GDM1 (cell line): ENCODE data around the gene SLC37A1.
"Not testable (repeated sequence)": the region's sequence is repeated elsewhere in the genome, so short reads cannot be mapped to it uniquely, and the experiment has no call there.

Experiments used
- DNase-seq: peaks from one replicate; lab custom pipeline; 2025; lab: John Stamatoyannopoulos, UW

The SLC37A1 gene

DNA sequence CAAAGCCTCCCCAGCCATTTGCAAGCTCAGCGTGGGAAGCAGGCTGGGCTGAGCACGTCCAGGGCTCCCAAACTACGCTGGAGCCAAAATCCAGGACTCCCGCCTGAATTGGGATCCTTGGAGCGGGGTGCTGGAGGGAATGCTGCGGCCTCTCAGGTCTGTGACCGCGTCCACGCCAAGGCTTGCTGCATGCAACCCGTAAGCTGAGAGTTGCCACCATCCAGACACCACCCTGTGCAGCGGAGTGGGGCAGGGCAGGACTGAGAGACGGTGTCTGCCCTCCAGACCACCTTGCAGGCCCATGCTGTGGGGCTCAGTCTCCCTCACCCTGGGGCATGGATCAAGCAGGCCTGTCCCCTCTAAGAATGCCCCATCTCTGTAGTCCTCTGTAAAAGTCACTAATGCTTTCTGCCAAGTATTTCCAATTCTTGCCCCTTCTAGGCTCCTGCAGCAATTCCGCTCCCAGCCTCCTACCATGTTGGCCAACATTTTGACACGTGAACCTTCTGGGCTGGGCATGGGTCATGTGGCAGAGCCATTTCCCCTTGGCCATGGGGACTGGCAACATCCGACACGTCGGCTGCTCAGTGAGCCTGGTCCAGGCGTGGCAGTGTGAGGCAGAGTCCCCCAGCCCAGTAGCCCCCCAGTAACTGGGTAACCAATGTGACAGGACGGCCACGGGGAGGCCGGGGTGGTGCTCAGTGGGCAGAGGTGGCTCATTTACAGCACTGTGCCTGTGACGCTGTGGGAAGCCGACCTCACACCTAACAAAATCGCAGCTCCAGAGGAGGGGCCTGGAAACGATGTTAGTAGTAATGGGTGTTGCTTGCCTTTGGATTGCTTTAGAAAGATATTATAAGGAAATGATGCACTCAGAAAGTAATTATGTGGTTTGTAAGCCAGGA lies 81.9 kb downstream of the SLC37A1 start:
- DNase-seq = no peak

DNA sequence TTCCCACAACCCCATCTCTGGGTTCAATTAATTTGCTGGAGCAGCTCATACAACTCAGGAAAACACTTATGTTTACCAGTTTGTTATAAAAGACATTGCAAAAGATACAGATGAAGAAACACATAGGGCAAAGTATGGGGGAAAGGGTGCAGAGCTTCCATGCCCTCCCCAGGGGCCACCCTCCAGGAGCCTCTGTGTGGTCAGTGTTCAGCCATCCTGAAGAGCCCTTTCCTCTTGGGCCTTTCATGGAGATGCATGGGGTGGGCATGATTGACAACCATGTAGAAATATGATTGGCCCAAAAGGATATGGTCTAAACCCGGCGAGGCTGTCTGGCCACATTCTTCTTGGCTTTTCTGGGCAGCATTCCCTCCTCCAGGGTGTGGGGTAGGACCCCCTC lies 83.0 kb downstream of the SLC37A1 start:
- DNase-seq = no peak

DNA sequence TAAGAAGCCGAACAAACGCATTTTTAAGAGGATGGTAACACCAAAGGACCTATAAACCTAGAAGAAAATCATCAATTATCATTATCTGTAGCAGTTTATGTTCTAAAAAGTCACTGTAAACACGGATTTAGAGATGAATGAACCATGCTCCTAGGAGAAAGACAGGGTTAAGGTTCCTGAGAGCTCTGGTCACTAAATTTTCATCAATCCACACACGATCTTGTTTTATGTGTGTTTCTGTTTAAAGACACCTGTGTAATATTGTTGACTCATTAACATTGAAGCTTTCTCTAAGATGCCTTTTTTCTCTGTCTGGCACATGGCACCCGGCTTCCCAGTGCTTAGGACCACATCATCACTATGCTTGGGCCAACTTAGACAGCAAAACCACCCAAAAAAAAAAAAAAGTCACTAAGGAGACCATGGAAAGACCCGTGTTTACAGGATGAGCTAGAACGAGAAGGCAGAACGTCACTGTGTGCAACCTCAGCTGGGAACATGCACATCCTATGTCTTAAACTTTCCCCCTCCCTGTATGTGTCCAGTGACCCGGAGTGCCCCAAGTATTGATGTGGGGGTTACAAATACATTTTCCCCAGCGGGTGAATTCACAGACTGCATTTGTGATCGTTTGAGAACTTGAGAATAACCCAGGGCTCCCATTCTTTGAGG lies 84.0 kb downstream of the SLC37A1 start:
- DNase-seq = no peak

DNA sequence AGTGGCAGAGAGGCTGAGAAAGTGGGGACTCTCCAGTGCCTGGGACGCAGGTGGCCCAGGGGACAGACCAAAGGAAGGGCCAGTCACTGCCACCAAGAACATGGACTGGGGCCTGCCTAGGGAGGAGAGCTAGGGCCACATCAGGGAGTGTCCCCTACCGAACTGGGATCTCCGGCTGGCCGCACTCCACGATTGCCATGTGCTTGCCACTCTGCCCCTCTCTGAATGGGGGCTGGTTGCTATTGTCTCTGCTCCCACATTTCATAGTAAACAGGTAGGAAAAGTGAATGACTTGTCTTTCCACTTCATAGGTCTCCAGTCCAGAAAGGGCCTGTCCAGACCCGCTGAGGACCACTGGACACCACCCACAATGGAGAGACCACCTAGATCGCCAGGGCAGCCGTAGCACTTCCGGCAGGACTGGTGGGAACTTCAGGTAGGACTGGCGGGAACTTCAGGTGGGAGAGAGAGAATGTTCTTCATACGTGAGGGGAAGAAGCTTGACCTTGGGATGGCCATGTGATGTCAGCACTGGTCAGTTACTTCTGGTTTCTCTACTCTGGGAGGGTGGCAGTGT lies 84.6 kb downstream of the SLC37A1 start:
- no peak for DNase-seq

DNA sequence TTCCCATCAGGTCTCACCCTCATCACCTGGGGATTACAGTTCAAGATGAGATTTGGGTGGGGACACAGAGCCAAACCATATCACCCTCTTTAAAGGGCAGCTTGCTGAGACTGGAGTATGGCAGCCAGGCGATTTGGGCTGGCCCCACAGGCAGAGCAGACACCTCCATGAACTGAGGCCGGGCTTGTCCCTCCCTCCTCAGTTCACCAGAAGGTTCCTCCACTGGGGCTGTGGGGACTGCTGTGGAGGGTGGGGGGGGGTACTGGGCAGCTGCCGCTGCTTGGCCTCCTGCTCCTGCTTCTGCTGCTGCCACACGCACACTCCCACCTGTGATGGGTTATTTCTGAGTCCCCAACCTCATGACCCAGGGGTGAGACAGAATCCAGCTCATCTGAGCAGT lies 85.8 kb downstream of the SLC37A1 start:
- DNase-seq = no peak

DNA sequence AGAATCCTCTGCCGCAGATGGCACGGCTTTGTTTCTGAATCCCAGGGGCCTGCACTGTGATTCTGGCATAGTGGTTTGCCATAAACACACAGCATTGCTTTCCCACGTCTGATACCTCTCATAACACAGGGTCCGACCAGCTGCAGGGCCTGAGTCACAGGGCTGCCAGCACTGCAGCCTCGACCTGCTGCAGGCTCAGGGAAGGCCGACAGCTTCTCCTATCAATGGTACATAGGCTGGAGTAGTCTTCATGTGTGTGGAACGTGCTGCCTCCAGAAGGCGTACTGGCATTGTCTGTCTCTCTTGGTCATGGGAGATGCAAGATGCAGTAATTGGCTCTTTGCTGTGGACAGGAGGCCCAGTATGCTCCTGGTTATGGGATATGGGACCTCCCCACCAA lies 86.3 kb downstream of the SLC37A1 start:
- no peak for DNase-seq

DNA sequence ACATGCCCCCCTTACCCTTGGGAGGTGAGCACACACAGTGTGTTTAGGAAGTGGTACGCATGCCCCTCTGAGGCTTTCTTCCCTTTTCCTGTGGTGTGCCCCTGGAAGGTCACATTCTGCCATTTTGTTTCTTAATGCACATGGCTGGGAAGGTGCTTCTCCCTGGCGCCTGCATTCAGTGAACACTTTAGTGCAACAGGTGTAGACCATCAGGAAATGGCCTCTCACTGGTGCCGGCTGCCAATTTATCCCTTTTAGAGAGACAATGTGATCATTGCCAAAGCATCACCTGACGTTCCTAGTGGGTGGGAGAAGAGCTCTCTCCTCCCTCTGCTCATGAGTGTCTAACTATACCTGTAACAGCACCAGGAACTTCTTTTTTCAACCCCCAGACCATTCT lies 88.0 kb downstream of the SLC37A1 start:
- no peak for DNase-seq

DNA sequence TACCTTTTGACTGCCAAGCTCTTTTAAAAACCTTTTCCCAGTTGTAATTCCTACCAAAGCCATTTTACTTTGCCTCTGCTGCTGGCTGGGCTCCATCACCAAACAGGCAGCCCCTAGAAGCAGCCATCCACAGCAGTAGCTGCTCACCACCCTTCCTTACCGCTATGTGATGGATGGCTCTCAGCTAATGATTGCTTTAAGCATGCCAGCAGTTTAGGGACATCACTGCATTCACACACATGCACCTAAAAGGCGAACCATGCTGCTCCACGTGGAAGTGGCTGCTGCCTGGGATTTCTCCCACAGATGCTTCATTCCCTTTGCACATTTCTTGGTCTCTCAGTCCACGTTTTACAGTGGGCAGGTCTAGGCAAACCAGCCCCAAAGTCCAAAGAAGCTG lies 93.5 kb downstream of the SLC37A1 start:
- DNase-seq = no peak

DNA sequence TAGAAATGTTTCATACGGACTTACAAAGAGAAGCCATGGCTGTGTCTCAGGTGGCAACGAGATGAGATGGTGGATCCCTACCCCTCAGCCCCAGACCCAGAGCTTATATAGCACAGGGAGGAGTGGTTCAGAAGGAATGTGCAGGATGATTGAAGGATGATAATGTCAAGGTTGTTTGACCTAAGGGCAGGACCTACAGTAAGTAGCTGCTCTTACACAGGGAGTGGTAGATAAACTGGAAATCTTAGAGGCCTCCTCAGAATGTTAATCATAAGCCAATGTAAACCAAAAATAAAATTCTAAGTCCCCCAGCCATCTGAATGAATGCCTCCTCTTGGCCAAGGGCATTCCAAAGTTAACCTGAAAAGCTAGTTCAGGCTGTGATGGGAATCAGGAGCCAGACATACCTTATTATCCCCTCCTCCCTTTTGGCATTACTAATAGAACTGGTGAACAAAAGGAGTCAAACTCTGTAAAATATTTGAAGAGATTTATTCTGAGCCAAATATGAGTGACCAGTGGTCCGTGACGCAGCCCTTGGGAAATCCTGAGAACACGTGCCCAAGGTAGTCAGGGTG lies 94.0 kb downstream of the SLC37A1 start:
- DNase-seq = no peak

DNA sequence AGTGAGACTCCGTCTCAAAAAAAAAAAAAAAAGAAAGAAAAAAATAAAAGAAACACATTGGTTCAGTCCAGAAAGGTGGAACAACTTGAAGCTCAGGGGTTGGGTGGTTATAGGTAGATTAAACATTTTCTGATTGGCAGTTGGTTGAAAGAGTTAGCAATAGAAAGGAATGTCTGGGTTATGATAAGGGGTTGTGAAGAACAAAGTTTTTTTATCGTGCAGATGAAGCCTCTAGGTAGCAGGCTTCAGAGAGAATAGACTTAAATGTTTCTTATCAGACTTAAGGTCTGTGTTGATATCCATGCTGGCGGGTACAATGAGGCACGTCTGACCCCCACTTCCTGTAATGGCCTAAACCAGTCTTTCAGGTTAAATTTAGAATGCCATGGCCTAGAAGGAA lies 94.8 kb downstream of the SLC37A1 start:
- no peak for DNase-seq

DNA sequence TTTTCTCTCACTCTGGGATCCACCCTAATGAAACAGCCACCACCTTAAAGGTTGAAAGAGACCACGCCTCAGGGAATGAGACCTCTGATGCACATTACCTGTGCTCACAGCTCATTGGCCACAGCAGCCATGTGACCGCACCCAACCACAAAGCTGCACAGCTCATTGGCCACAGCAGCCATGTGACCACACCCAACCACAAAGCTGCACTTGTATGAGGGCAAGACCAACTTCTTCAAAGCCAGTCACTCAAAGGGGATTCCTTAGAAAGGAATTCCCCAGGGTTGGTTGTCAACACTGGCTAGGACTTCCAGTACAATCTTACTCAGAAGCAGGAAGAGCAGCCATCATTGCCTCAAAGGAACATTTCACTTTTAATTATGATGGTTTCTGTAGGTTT lies 96.2 kb downstream of the SLC37A1 start:
- DNase-seq = no peak

DNA sequence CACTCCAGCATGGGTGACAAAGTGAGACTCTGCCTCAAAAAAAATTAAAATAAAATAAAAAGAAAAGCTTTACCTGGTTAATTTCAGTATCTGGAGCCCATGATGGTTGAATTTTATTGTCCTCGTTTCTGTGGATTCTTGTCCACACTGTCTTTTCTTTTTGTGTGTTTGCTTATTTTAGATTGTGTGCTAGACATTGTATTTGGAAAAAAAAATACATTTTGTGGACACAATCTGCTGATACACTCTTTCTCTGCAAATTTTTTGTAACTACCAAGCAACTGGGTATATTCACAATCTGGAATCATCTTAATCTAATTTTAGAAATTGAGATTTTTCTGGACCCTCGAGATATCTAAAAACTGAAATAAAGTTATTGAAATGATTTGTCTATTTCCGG lies 98.2 kb downstream of the SLC37A1 start:
- no peak for DNase-seq

DNA sequence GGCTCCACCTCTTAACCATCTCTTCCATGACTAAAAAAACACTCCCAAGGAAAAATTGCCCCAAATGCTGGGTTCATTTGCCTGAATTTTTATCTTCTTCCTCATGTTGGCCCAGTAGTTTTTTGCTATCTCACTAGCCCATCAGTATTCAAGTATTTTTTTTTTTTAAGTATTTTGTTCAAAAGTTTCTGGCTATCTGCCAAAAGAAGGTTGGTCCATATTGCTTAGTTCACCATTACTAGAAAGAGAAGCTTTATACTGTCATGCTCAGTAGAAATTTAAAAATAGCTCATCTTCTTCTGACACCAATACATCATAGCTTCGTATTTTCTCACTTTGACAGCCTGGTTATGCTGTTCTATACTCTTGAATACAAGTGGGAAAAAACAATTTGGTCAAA lies 98.7 kb downstream of the SLC37A1 start:
- DNase-seq = no peak

DNA sequence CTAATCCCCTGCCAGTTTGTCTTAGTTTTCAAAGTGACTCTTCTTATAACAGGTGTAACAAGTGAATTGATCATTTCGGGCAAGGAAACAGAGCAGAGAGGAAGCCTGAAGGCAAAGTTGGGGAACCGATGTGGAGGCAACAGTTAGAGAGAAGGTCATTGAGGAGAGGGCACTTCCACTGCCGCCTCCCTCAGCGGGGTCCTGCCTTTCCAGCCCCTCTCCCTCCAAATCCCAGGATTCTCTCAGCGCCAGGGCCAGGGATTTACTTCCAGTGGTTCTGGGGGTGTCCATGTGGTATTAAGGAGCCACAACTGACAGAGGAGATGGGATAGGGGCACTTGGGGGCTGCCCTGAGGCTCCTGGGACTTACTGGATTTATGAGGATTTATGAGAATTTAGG lies 100.1 kb downstream of the SLC37A1 start:
- DNase-seq = no peak

DNA sequence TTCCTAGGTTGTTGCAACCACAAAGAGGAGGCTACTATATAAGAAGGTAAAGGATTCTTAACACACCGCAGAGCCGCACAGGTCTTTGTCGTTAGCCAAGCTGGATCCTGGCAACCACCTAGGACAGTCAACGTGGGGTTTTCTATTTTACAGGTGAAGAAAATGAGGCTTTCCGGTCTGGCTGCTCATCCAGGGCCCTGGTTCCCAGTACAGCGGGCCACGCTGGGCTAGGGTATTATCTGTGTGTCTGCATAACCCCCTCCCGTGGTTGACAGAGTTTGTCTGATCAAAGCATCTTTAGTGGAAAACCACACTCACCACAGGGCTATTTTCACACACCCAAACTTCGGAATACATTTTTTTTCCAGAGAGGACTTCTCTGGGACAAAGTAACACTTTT lies 100.7 kb downstream of the SLC37A1 start:
- no peak for DNase-seq

DNA sequence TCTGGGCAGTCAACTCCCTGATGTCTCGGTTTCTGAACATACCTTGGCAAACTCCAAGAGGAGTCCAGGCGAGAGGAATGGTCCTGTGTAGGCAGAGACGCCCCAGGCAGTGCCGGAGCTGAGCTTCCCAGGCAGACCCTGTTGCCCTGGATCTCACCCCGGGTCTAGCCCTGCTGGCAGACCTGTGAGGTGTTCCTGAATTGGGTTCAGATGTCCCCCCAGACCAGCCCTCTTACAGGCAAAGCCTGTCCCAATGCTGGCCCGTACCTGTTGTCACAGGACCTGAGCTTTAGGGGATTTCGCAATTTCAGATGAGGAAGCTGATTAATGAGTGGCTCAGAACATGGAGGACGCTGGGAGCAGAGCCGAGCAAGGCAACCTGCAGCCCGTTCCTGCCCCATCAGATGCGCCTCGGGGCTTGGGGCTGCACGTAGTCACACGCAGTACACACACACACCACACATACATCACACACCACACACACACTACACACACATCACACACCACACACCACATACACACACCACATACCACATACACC lies 101.2 kb downstream of the SLC37A1 start:
- peak; percentile 10 for DNase-seq

DNA sequence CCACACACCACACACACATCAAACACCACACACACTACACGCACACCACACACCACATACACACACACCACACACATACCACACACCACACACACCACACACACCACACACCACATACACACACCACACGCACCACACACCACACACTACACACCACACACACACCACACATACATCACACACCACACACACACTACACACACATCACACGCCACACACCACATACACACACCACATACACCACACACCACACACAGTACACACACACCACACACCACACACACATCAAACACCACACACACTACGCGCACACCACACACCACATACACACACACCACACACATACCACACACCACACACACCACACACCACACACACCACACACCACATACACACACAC lies 101.7 kb downstream of the SLC37A1 start:
- DNase-seq = not testable (repeated sequence)

DNA sequence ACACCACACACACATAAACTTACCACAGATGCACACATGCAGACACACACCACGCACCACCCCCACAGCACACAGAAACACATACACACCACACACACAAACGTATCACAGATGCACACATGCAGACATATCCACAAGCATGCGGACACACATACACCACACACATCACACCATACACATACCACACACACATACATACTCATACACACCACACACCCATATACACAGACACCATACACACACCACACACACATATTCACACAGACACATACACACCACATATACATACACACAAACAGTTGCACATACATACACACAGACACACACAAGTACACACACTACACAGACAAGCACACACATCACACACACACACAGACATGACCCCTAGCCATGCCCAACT lies 102.3 kb downstream of the SLC37A1 start:
- DNase-seq = no peak

DNA sequence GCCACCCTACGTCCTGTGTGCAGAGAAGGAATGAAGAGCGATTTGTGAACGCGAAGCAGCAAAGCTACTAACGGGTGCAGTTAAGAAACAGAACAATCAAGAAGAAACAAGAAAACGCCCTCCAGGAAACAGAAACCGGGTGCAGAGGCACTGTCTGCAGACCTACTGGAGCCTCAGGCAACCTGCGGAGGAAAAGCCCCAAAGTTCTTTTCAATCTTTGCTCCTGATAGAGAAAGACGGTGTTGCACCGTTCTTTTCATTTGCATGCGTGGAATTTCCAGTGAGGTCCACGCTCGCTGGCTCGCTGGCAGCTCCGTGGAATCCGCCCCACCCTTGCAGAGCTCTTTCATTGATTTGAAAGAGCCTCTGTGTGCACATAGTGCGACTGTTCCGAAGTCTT lies 102.8 kb downstream of the SLC37A1 start:
- no peak for DNase-seq

DNA sequence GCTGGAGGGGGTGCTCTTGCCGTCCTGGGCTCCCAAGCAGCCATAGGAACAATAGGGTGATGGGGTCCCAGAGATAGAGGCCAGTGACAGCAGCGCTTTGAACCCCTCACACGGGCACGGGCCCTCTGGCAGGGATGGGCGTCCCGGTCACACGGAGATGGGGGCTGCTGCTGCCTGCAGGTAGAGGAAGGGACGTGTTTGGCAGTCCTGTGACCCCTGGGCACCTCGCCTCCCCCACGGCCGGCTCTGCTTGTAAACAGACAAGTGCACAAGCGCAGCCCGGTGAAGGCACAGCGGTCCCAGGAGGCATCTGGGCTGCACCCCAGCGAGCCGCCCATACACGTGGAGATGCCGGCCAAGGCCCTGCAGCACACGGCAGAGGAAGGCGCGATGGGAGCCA lies 103.3 kb downstream of the SLC37A1 start:
- DNase-seq = no peak

DNA sequence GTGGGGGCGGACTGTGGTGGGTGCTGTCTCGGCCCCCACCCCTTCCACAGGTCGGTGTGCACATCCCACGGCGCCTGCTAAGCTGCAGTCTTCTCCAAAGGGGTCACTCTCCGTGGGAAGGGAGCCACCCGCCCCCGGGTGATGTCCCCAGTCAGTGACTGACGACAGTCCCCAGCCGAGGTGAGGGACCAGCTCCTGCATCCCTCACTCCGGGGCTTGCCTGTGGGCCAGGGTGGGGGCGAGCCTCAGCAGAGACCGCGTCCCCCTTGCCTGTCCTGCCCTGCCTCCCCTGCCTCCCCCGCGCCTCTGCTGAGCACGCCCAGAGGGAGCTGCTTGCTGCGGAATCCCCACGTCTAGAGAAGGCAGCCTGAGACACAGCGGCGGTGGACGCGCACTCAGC lies 103.8 kb downstream of the SLC37A1 start:
- DNase-seq = no peak

DNA sequence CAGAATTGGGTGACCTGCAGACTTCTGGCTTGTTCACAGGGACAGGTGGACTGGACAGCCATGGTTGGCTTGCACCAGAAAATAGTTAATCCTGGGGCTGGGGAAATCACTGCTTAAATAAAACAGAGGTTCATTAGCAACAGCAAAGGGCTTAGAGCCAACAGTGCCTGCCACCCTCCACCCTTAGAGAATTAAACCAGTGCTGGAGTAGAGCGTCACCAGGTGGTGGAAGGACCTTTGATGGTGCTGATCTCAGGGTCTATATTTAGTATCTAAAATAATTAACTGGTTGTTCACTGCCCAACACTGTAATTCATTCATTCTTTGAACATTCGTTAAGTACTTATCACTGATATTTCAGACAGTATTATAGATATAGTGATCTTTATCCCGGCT lies 105.1 kb downstream of the SLC37A1 start:
- DNase-seq = no peak

DNA sequence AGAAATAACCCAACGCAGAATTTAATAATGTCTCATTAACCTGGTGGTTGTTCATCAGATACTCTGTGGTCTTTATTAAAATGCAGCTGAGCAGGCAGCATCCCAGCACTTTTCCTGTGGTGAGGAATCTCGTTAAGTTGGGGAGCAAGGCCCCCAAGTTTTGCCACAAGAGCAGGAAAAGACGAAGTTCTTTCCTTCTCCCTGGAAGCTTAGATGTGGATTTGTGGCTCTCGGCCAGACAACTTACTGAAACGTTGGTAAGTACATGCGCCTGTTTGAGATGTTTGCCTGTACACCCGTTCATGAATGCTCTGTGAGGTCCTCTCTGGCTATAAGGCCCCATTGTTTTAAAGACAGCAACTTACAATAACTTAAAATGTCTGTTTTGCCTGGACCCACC lies 105.5 kb downstream of the SLC37A1 start:
- DNase-seq = no peak
